ENCODE results near the gene TNIP3.

The TNIP3 gene

DNA sequence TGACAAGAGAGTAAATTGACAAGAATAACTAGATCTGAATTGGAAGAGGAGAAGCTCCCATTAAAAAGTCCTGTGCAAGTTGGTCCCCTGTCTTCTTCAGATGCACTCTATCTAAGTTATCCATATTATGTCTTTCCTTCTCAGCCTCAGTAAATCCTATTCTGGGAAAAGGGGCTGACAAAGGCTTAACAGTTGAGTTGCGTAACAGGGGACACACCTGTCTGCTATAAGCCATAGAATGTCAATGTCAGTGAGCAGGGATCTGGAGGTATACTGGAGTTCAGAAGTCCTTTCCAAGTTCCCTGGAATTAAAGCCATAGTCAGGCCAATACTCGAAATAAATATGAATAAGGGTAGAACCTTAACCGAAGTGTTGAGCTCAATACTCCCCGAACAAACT, 26.3 kb upstream of the TNIP3 start:
- TF ChIP-seq, protein P1, sequence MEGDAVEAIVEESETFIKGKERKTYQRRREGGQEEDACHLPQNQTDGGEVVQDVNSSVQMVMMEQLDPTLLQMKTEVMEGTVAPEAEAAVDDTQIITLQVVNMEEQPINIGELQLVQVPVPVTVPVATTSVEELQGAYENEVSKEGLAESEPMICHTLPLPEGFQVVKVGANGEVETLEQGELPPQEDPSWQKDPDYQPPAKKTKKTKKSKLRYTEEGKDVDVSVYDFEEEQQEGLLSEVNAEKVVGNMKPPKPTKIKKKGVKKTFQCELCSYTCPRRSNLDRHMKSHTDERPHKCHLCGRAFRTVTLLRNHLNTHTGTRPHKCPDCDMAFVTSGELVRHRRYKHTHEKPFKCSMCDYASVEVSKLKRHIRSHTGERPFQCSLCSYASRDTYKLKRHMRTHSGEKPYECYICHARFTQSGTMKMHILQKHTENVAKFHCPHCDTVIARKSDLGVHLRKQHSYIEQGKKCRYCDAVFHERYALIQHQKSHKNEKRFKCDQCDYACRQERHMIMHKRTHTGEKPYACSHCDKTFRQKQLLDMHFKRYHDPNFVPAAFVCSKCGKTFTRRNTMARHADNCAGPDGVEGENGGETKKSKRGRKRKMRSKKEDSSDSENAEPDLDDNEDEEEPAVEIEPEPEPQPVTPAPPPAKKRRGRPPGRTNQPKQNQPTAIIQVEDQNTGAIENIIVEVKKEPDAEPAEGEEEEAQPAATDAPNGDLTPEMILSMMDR (IDR thresholded peaks at IDR 0.05; ENCODE audit: unreplicated experiment in 3 of 3): no peak
- no peaks in the 10 kb centered on the region for H3K36me3 Mint-ChIP-seq (ENCODE audit: low read depth)

DNA sequence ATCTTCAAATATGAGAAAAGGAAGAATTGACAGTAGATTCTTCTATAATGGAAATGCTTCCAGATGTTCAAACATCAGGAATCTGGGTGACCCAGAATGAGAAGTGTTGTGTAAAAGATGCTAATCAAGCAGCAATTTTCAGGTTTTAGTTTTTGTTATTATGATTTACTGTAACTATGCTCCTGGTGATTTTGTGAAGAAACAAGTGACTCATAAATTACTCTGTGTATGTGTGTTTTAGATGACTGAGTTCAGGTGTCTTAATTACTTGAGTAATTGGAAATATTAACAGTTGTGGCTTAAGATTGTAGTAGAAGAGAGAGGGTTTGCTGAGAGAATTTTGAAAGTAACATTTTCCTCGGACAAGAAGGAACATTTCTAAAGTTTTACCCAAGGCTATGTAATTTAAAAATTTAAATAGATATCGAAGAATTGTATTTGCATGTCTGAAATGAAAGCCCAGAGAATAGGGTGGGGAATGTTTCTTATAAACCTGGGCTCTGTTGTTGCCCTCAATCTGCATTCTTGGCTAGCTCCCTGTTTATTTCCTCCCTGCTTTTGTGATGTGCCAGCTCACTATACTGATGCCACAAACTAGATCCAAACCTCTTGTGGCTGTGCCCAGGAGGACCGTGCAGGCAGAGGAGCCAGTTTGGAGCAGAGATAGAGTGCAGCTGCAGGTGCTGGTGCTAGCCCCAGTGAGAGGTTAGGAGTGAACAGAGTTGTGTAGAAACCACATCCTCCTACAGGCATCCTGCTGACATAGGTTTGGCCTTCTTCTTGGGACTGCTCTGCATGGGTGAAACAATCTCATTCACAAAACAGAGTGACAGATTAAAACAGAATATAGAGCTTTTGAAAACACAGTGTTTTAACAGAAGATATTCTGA, 25.4 kb upstream of the TNIP3 start:
- no peaks in the 10 kb centered on the region for H3K9me3 Mint-ChIP-seq
- H3K36me3 Mint-ChIP-seq (ENCODE audit: low read depth): no peaks in the 10 kb centered on the region
- H3K4me1 Mint-ChIP-seq: peaks cover 2% of the 10 kb centered on the region
- H3K27me3 Mint-ChIP-seq (ENCODE audit: low read depth): peaks cover 17% of the 10 kb centered on the region
- H3K4me3 Mint-ChIP-seq: no peak overlapping the region
- TF ChIP-seq, protein P1 (IDR thresholded peaks at IDR 0.05; ENCODE audit: unreplicated experiment in 3 of 3): no peak
- no peak overlapping the region for H3K27ac Mint-ChIP-seq

More for the DNA sequence above, 26.3 kb upstream of the TNIP3 start:
- H3K9me3 Mint-ChIP-seq: no peaks in the 10 kb centered on the region
- no peak overlapping the region for H3K4me3 Mint-ChIP-seq
- peaks cover 17% of the 10 kb centered on the region for H3K27me3 Mint-ChIP-seq (ENCODE audit: low read depth)
- peaks cover 4% of the 10 kb centered on the region for H3K4me1 Mint-ChIP-seq
- H3K27ac Mint-ChIP-seq: no peak overlapping the region

DNA sequence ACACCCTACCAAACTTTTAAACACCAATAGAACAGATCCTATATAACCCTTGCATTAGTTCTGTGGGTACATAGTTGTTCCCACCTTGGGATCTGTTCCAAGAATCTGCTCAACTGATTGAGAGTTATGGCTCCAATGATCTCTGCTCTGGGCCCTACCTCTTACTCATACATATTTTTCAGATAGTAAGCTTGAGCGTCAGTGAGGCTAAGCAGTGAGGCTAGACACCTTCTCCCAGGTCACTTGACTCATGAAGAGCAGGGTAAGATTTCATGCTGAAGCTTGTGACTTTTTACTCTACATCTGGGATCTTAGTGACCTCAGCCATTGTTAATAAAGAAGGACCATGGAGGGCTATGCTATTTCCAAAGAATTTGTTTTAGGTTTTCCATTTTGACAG, 23.1 kb upstream of the TNIP3 start:
- Mint-ChIP-seq H3K36me3 (ENCODE audit: low read depth) (no peaks in the 10 kb centered on the region), H3K4me1 (no peaks in the 10 kb centered on the region), H3K9me3 (peaks cover 4% of the 10 kb centered on the region), H3K27ac (no peak overlapping the region), H3K4me3 (no peak overlapping the region), H3K27me3 (ENCODE audit: low read depth) (peaks cover 17% of the 10 kb centered on the region)
- TF ChIP-seq, protein P1 (IDR thresholded peaks at IDR 0.05; ENCODE audit: unreplicated experiment in 3 of 3): no peak

DNA sequence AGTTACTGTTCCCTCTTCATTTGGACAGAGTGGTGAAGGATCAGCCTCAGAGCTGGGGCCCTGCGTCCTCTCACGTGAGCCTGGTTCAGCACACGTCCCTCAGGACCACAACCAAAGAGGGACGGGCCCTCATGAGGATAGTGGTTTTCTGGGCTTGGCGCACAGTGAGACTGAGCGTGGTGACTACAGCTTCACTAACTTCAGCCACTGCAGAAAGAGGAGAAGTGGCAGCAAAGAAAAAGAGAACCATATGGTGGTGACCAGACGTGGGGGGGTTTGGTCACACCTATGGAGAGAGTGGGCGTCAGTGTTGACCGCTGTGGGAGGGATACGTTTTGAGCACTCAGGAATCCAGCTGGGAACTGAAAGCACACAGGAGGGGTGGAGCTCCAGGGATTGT, 21.8 kb upstream of the TNIP3 start:
- Mint-ChIP-seq H3K9me3 (peaks cover 4% of the 10 kb centered on the region), H3K36me3 (ENCODE audit: low read depth) (no peaks in the 10 kb centered on the region), H3K27me3 (ENCODE audit: low read depth) (peaks cover 17% of the 10 kb centered on the region), H3K4me3 (no peak overlapping the region), H3K27ac (no peak overlapping the region), H3K4me1 (no peaks in the 10 kb centered on the region)
- TF ChIP-seq, protein P1 (IDR thresholded peaks at IDR 0.05; ENCODE audit: unreplicated experiment in 3 of 3): no peak

DNA sequence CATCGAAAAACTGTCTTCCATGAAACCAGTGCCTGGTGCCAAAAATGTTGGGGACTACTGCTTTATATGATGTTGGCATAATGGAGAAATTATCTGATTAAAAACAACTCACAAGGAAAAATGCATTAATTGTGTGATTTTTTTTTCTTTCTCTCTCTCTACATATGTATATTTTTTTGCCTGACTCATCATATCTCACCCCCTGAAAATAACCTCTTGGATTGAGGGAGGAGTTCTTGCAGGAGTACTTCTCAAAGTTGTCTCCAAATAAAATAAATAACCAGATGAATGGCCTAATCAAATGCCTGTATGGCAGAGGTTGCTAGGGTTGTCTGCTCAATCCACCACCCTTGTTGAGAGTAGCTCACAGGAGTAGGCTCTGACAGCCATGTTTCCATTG, 19.9 kb upstream of the TNIP3 start:
- TF ChIP-seq, protein P1 (IDR thresholded peaks at IDR 0.05; ENCODE audit: unreplicated experiment in 3 of 3): no peak
- Mint-ChIP-seq H3K4me1 (no peaks in the 10 kb centered on the region), H3K36me3 (ENCODE audit: low read depth) (no peaks in the 10 kb centered on the region), H3K27ac (no peak overlapping the region), H3K27me3 (ENCODE audit: low read depth) (peaks cover 2% of the 10 kb centered on the region), H3K4me3 (no peak overlapping the region), H3K9me3 (peaks cover 4% of the 10 kb centered on the region)

DNA sequence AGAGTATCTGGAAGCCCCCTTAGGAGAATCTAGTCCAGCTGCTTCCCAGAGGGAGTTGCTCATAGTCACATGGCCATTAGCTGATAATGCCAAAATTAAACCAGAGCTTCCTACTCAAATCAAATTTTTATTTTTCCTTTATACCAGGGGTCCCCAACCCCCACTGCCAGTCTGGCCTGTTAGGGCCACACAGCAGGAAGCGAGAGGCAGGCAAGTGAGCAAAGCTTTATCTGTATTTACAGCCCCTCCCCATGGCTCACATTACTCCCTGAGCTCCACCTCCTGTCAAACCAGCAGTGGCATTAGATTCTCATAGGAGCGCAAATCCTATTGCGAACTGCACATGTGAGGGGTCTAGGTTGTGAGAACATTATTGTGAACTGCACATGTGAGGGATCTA, 19.2 kb upstream of the TNIP3 start:
- peaks cover 4% of the 10 kb centered on the region for H3K9me3 Mint-ChIP-seq
- no peak overlapping the region for H3K27ac Mint-ChIP-seq
- TF ChIP-seq, protein P1 (IDR thresholded peaks at IDR 0.05; ENCODE audit: unreplicated experiment in 3 of 3): no peak
- H3K4me1 Mint-ChIP-seq: no peaks in the 10 kb centered on the region
- no peaks in the 10 kb centered on the region for H3K36me3 Mint-ChIP-seq (ENCODE audit: low read depth)
- H3K27me3 Mint-ChIP-seq (ENCODE audit: low read depth): no peaks in the 10 kb centered on the region
- no peak overlapping the region for H3K4me3 Mint-ChIP-seq
